H9 (cell line): ENCODE results near the gene ENPP7. TPM values are rescaled to one million over a fixed set of nuclear protein-coding genes. Genes with fewer than 3 reads are reported as not detected.

Experiments used
- DNase-seq: peaks from one replicate; pipeline ENCODE4 v3.0.0-alpha.2; 2017
- H2AFZ ChIP-seq: one replicate; pipeline ENCODE4 v1.6.1; 2013; ENCODE audit warnings: mild to moderate bottlenecking, low read length, control low read depth, moderate library complexity
- H2AK5ac ChIP-seq: 2 replicates; pipeline ENCODE4 v1.6.1; 2013; ENCODE audit warnings: low read length, control low read depth, mixed read lengths; ENCODE audit not compliant: insufficient read length
- H2BK120ac ChIP-seq: one replicate; pipeline ENCODE4 v1.6.1; 2013; ENCODE audit warnings: low read depth, mild to moderate bottlenecking, low read length, control low read depth, inconsistent platforms; ENCODE audit not compliant: poor library complexity, severe bottlenecking
- H2BK12ac ChIP-seq: 2 replicates; pipeline ENCODE4 v1.6.1; 2013; ENCODE audit warnings: low read length, control low read depth, mixed read lengths, low read depth; ENCODE audit not compliant: insufficient read length
- H2BK15ac ChIP-seq: 2 replicates; pipeline ENCODE4 v1.6.1; 2013; ENCODE audit warnings: low read depth, low read length, control low read depth
- H2BK20ac ChIP-seq: one replicate; pipeline ENCODE4 v1.6.1; 2013; ENCODE audit warnings: low read depth, mild to moderate bottlenecking, low read length, control low read depth, inconsistent platforms; ENCODE audit not compliant: poor library complexity, severe bottlenecking
- H2BK5ac ChIP-seq: 2 replicates; pipeline ENCODE4 v1.6.1; 2013; ENCODE audit warnings: low read length, control low read depth, mixed read lengths; ENCODE audit not compliant: insufficient read length
- H3K14ac ChIP-seq: 2 replicates; pipeline ENCODE4 v1.6.1; 2013; ENCODE audit warnings: low read length, control low read depth; ENCODE audit not compliant: insufficient read depth
- H3K18ac ChIP-seq: 2 replicates; pipeline ENCODE4 v1.6.1; 2013; ENCODE audit warnings: low read depth, mild to moderate bottlenecking, mixed read lengths, low read length, control low read depth; ENCODE audit not compliant: insufficient read length
- H3K23ac ChIP-seq: 2 replicates; pipeline ENCODE4 v1.6.1; 2013; ENCODE audit warnings: low read length, control low read depth, mixed read lengths, low read depth; ENCODE audit not compliant: insufficient read length
- H3K23me2 ChIP-seq: 2 replicates; pipeline ENCODE4 v1.6.1; 2013; ENCODE audit warnings: low read depth, mild to moderate bottlenecking, mixed read lengths, low read length, control low read depth; ENCODE audit not compliant: insufficient read length, poor library complexity, severe bottlenecking
- H3K27ac ChIP-seq: 2 replicates; pipeline ENCODE4 v1.5.1; 2013; ENCODE audit warnings: low read length, control low read depth, mixed read lengths, low read depth; ENCODE audit not compliant: insufficient read length
- H3K27me3 ChIP-seq: 2 replicates; pipeline ENCODE4 v1.6.1; 2013; ENCODE audit warnings: low read length, control low read depth, inconsistent platforms; ENCODE audit not compliant: insufficient read depth
- H3K4ac ChIP-seq: 2 replicates; pipeline ENCODE4 v1.6.1; 2013; ENCODE audit warnings: low read depth, mild to moderate bottlenecking, control low read depth, inconsistent platforms, low read length, moderate library complexity
- H3K4me1 ChIP-seq: 2 replicates; pipeline ENCODE4 v1.6.1; 2013; ENCODE audit warnings: low read length, control low read depth, inconsistent platforms; ENCODE audit not compliant: insufficient read depth
- H3K4me2 ChIP-seq: 2 replicates; pipeline ENCODE4 v1.6.1; 2013; ENCODE audit warnings: low read length, control low read depth, mixed read lengths; ENCODE audit not compliant: insufficient read length, insufficient read depth
- H3K56ac ChIP-seq: 2 replicates; pipeline ENCODE4 v1.6.1; 2013; ENCODE audit warnings: low read depth, mild to moderate bottlenecking, mixed read lengths, low read length, control low read depth; ENCODE audit not compliant: insufficient read length
- H3K79me1 ChIP-seq: 2 replicates; pipeline ENCODE4 v1.6.1; 2013; ENCODE audit warnings: low read depth, mild to moderate bottlenecking, moderate library complexity, low read length, control low read depth, inconsistent platforms; ENCODE audit not compliant: insufficient read depth, poor library complexity, severe bottlenecking
- H3K79me2 ChIP-seq: 2 replicates; pipeline ENCODE4 v1.6.1; 2013; ENCODE audit warnings: low read length, control low read depth, inconsistent platforms; ENCODE audit not compliant: insufficient read depth
- H3K9ac ChIP-seq: 2 replicates; pipeline ENCODE4 v1.6.1; 2013; ENCODE audit warnings: low read length, control low read depth, mixed read lengths; ENCODE audit not compliant: insufficient read length; ENCODE audit errors: extremely low read depth
- H3K9me3 ChIP-seq: one replicate; pipeline ENCODE4 v1.6.1; 2013; ENCODE audit warnings: low read depth, low read length, inconsistent platforms; ENCODE audit not compliant: control insufficient read depth
- H3T11ph ChIP-seq: one replicate; pipeline ENCODE4 v1.6.1; 2013; ENCODE audit warnings: mild to moderate bottlenecking, low read length, control low read depth, inconsistent platforms
- H4K20me1 ChIP-seq: one replicate; pipeline ENCODE4 v1.6.1; 2013; ENCODE audit not compliant: control insufficient read depth, insufficient read length, insufficient read depth
- H4K5ac ChIP-seq: 2 replicates; pipeline ENCODE4 v1.6.1; 2013; ENCODE audit warnings: low read depth, mild to moderate bottlenecking, mixed read lengths, low read length, control low read depth; ENCODE audit not compliant: insufficient read length
- H4K8ac ChIP-seq: replicated peaks from 2 replicates; pipeline ENCODE4 v1.6.1; 2013; ENCODE audit warnings: low read length, control low read depth, mixed read lengths, low read depth; ENCODE audit not compliant: insufficient read length
- H4K91ac ChIP-seq: 2 replicates; pipeline ENCODE4 v1.6.1; 2013; ENCODE audit warnings: low read depth, mild to moderate bottlenecking, moderate library complexity, mixed read lengths, low read length, control low read depth; ENCODE audit not compliant: insufficient read length
- H3K27ac Mint-ChIP-seq, 3 experiments: 2 replicates in 2 of 3; 3 replicates in 1 of 3; pipeline ENCODE4 v1.8.0; 2020 to 2021; ENCODE audit warnings: mixed read lengths in 3 of 3, mild to moderate bottlenecking in 1 of 3, moderate library complexity in 1 of 3
- H3K27me3 Mint-ChIP-seq: 2 replicates; pipeline ENCODE4 v1.8.0; 2021; ENCODE audit warnings: low read depth, mild to moderate bottlenecking, moderate library complexity, mixed read lengths
- H3K36me3 Mint-ChIP-seq, 3 experiments: 2 replicates in 2 of 3; 3 replicates in 1 of 3; pipeline ENCODE4 v1.8.0; 2020 to 2021; ENCODE audit warnings: low read depth in 3 of 3, mixed read lengths in 3 of 3; ENCODE audit not compliant: insufficient read depth in 1 of 3
- H3K4me1 Mint-ChIP-seq, 2 experiments: 2 replicates each; pipeline ENCODE4 v1.8.0; 2020; ENCODE audit warnings: mixed read lengths in 2 of 2
- H3K4me3 Mint-ChIP-seq, 2 experiments: 2 replicates in 1 of 2; 3 replicates in 1 of 2; pipeline ENCODE4 v1.8.0; 2020 to 2021; ENCODE audit warnings: mild to moderate bottlenecking in 2 of 2, mixed read lengths in 2 of 2, moderate library complexity in 1 of 2
- H3K9me3 Mint-ChIP-seq, 2 experiments: 2 replicates in 1 of 2; 3 replicates in 1 of 2; pipeline ENCODE4 v1.8.0; 2020; ENCODE audit warnings: mild to moderate bottlenecking in 2 of 2, mixed read lengths in 2 of 2, moderate library complexity in 1 of 2
- WGBS: extraction: QIAGEN DNeasy Blood & Tissue Kit; methylation state at CpG from one replicate; pipeline ENCODE4 v1.1.7; 2013; ENCODE audit warnings: missing lambda C conversion rate, low lambda C conversion rate, mixed read lengths; ENCODE audit not compliant: insufficient read length; ENCODE audit errors: extremely low coverage; 5-methylcytosine and 5-hydroxymethylcytosine counted together
- total RNA-seq: library from RNA; stranded (reverse); gene quantifications from 2 replicates; pipeline ENCODE4 v1.2.1, GENCODE V29; 2021
- TF ChIP-seq, protein P1 (sequence below): fragments of 200-600 bp; sonication (generic); conservative IDR thresholded peaks from 3 replicates; pipeline ENCODE4 v1.8.0; 2021; ENCODE audit warnings: antibody characterized with exemption, mild to moderate bottlenecking

The ENPP7 gene
- total RNA-seq, 1 experiment from 2014 or later = not detected

DNA sequence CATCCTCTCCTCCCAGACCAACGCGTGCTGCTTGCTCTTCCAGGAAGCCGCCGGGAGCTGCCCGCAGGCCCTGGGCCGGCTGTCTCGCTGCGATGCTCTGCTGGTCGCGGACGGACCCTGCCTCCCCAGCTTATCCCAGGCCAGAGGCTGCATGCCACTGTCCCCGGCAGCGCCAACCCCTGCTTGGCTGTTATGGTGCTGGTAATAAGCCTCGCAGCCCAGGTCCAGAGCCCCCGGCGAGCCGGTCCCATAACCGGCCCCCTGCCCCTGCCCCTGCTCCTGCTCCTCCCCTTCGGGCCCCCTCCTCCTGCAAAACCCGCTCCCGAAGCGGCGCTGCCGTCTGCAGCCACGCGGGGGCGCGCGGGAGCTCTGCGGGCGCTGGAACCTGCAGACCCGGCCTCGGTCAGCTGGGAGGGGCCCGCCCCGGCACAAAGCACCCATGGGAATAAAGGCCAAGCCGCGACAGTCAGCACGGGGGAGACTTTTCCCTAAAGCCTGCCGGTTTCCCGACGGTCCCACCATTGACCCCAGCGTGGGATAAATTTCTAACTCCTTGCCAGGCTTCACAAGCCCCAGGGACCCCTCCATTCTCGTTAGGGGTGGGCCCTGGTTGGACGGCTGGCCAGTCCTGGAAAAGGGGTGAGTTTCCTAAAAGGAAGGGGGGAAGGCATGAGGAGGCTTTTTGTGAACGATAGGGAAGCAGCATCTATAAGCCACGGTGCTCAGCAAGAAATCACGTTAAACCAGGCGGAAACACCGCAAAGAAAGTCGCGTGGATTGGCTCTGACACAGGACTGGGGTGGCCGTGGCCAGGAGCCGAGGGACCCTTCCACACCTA is 11.2 kb downstream of the ENPP7 start:
- Mint-ChIP-seq H3K27me3 (peaks cover 87% of the 10 kb centered on the region), H3K4me1 (peaks cover 5 to 15% of the 10 kb centered on the region in 2 experiments), H3K4me3 (peak overlapping the region; percentile 54 to 73)

More for the DNA sequence above, 11.2 kb downstream of the ENPP7 start:
- H3K23ac ChIP-seq = no peak overlapping the region
- no peak overlapping the region for H3K9ac ChIP-seq
- Mint-ChIP-seq H3K9me3 (no peaks in the 10 kb centered on the region; a peak in 1 of 5 replicates), H3K36me3 (no peaks in the 10 kb centered on the region), H3K27ac (no peak overlapping the region)
- H3K9me3 ChIP-seq = no peaks in the 10 kb centered on the region
- H2AFZ ChIP-seq = no peak overlapping the region
- no peak overlapping the region for H3K56ac ChIP-seq
- H3K27me3 ChIP-seq = peaks cover 9% of the 10 kb centered on the region; the same call in 1 of the 2 replicates
- no peak overlapping the region for H2BK5ac ChIP-seq
- WGBS = no CpG with 5 or more reads among the region's 53 CpGs
- no peak overlapping the region for H3K27ac ChIP-seq
- no peak overlapping the region for H4K91ac ChIP-seq
- no peaks in the 10 kb centered on the region for H3K79me2 ChIP-seq
- no peak overlapping the region for H2AK5ac ChIP-seq
- no peak overlapping the region for H4K5ac ChIP-seq
- no peak overlapping the region for H4K8ac ChIP-seq
- H3K4ac ChIP-seq = no peak overlapping the region
- no peak overlapping the region for H2BK120ac ChIP-seq
- H3T11ph ChIP-seq = no peak overlapping the region
- no peak overlapping the region for H3K18ac ChIP-seq
- H4K20me1 ChIP-seq = no peaks in the 10 kb centered on the region
- no peak overlapping the region for H2BK20ac ChIP-seq
- H3K23me2 ChIP-seq = peaks cover 3% of the 10 kb centered on the region
- H3K14ac ChIP-seq = peak overlapping the region; percentile 58; the same call in 1 of the 2 replicates
- H3K79me1 ChIP-seq = no peaks in the 10 kb centered on the region
- TF ChIP-seq, protein P1, sequence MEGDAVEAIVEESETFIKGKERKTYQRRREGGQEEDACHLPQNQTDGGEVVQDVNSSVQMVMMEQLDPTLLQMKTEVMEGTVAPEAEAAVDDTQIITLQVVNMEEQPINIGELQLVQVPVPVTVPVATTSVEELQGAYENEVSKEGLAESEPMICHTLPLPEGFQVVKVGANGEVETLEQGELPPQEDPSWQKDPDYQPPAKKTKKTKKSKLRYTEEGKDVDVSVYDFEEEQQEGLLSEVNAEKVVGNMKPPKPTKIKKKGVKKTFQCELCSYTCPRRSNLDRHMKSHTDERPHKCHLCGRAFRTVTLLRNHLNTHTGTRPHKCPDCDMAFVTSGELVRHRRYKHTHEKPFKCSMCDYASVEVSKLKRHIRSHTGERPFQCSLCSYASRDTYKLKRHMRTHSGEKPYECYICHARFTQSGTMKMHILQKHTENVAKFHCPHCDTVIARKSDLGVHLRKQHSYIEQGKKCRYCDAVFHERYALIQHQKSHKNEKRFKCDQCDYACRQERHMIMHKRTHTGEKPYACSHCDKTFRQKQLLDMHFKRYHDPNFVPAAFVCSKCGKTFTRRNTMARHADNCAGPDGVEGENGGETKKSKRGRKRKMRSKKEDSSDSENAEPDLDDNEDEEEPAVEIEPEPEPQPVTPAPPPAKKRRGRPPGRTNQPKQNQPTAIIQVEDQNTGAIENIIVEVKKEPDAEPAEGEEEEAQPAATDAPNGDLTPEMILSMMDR = peak; percentile 97
- no peak overlapping the region; the same call in 1 of the 2 replicates for H2BK15ac ChIP-seq
- peak overlapping the region; percentile 66 for H3K4me2 ChIP-seq
- no peak overlapping the region for H2BK12ac ChIP-seq
- DNase-seq = peak; percentile 96
- no peaks in the 10 kb centered on the region for H3K4me1 ChIP-seq
